Mesodermal cell (in vitro differentiated cells): ENCODE data around the gene FOXC1.

Experiments
- H3K27ac ChIP-seq: 2 replicates; pipeline ENCODE4 v1.7.0; 2013; ENCODE audit warnings: mild to moderate bottlenecking, low read depth, low read length, moderate library complexity; ENCODE audit not compliant: severe bottlenecking
- H3K36me3 ChIP-seq: 2 replicates; pipeline ENCODE4 v1.7.1; 2013; ENCODE audit warnings: mild to moderate bottlenecking, low read length, moderate library complexity; ENCODE audit not compliant: control insufficient read depth, insufficient read depth
- H3K4me1 ChIP-seq: one replicate; pipeline ENCODE4 v1.7.1; 2013; ENCODE audit warnings: mild to moderate bottlenecking, low read length; ENCODE audit not compliant: insufficient read depth, control insufficient read depth, poor library complexity, severe bottlenecking
- H3K4me3 ChIP-seq: 2 replicates; pipeline ENCODE4 v1.7.0; 2013; ENCODE audit warnings: low read length, control low read depth, mild to moderate bottlenecking; ENCODE audit not compliant: insufficient read depth, poor library complexity, severe bottlenecking; ENCODE audit errors: extremely low read depth
- H3K9me3 ChIP-seq: 2 replicates; pipeline ENCODE4 v1.7.1; 2013; ENCODE audit warnings: mild to moderate bottlenecking, low read length, moderate library complexity; ENCODE audit not compliant: control insufficient read depth
- WGBS, 2 experiments: methylation state at CpG; one replicate each; pipeline ENCODE4 v1.1.5; 2013; ENCODE audit warnings: missing lambda C conversion rate in 2 of 2; ENCODE audit not compliant: insufficient coverage in 2 of 2; 5-methylcytosine and 5-hydroxymethylcytosine counted together

Gene FOXC1

DNA sequence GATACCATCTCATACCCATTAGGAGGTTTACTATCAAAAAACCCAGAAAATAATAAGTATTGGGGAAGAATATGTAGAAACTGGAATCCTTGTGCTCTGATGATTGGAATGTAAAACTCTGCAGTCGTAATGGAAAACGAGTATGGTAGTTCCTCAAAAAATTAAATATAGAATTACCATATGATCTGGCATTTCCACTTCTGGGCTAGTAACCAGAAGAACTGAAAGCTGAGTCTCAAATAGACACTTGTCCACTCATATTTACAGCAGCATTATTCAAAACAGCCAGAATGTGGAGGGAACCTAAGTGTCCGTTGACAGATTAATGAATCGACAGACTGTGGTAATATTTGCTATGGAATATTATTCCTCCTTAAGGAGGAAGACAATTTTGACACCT, 44.3 kb downstream of the FOXC1 start:
- no peaks in the 10 kb centered on the region for H3K9me3 ChIP-seq
- no peaks in the 10 kb centered on the region for H3K4me1 ChIP-seq
- H3K27ac ChIP-seq: no peak overlapping the region
- 100% methylated on average over 3 of the region's 4 CpGs; no CpG with 5 or more reads in 1 of the 2 experiments for WGBS, 2 experiments
- H3K36me3 ChIP-seq: no peaks in the 10 kb centered on the region
- H3K4me3 ChIP-seq: no peak overlapping the region

GRCh38 chr6:1657116-1657770, 47.5 kb downstream of the FOXC1 start:
- no peak overlapping the region for H3K4me3 ChIP-seq
- H3K27ac ChIP-seq: no peak overlapping the region
- H3K4me1 ChIP-seq: no peaks in the 10 kb centered on the region
- H3K36me3 ChIP-seq: no peaks in the 10 kb centered on the region
- no peaks in the 10 kb centered on the region for H3K9me3 ChIP-seq
- 90 to 94% methylated on average over 11 to 12 of the region's 13 CpGs for WGBS, 2 experiments

DNA sequence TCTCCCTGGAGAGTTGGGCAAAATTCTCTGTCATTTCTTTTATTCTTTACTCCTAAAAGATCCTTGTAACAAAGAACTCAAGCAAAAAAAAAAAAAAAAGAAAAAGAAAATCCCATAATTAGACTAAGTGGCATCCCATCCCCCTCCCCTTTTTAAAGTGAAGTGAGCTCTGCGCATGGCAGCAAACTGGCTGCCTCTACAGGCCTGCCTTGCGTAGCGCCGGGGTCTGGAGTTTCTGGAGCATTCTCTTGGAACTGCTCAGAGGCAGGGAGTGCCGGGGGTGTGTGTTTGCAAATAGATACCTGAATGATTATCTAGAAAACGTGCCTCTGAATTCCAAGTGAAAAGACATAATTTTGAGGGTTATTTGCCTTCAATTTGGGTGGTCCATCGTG, 48.1 kb downstream of the FOXC1 start:
- Histone ChIP-seq H3K36me3 (no peaks in the 10 kb centered on the region), H3K4me1 (no peaks in the 10 kb centered on the region), H3K4me3 (no peak overlapping the region), H3K27ac (no peak overlapping the region), H3K9me3 (no peaks in the 10 kb centered on the region)
- 70 to 88% methylated on average over 3 to 7 of the region's 7 CpGs for WGBS, 2 experiments

GRCh38 chr6:1658212-1659005, 48.7 kb downstream of the FOXC1 start:
- H3K4me3 ChIP-seq: no peak overlapping the region
- H3K27ac ChIP-seq: no peak overlapping the region
- no peaks in the 10 kb centered on the region for H3K4me1 ChIP-seq
- no peaks in the 10 kb centered on the region for H3K9me3 ChIP-seq
- WGBS, 2 experiments: 96 to 98% methylated on average over 13 to 14 of the region's 15 CpGs
- H3K36me3 ChIP-seq: no peaks in the 10 kb centered on the region

GRCh38 chr6:1659816-1660215, 50.1 kb downstream of the FOXC1 start:
- no peak overlapping the region for H3K4me3 ChIP-seq
- WGBS, 2 experiments: 92% methylated on average over 6 to 7 of the region's 7 CpGs

GRCh38 chr6:1662534-1662933, 52.8 kb downstream of the FOXC1 start:
- no peak overlapping the region for H3K27ac ChIP-seq
- H3K9me3 ChIP-seq: no peaks in the 10 kb centered on the region
- no peaks in the 10 kb centered on the region for H3K36me3 ChIP-seq
- no peaks in the 10 kb centered on the region for H3K4me1 ChIP-seq
- no peak overlapping the region for H3K4me3 ChIP-seq

More at GRCh38 chr6:1659816-1660215, 50.1 kb downstream of the FOXC1 start:
- H3K4me1 ChIP-seq: no peaks in the 10 kb centered on the region
- no peaks in the 10 kb centered on the region for H3K36me3 ChIP-seq
- no peaks in the 10 kb centered on the region for H3K9me3 ChIP-seq
- no peak overlapping the region for H3K27ac ChIP-seq
